Measurements from ENCODE around the gene PLPP4.

- no peak for TF ChIP-seq ZFP3 (CRISPR knock-in tag; IDR thresholded peaks at IDR 0.05)
- TF ChIP-seq OSR1 (CRISPR knock-in tag; IDR thresholded peaks at IDR 0.05), result no peak
- no peak for TF ChIP-seq PPARA (CRISPR knock-in tag; IDR thresholded peaks at IDR 0.05; ENCODE audit: borderline replicate concordance)
Observed at GRCh38 chr10:120436439-120437112, 20.5 kb upstream of the PLPP4 start.

Measured in SK-N-SH treated with all-trans-retinoic acid at 6 μM for 48 hours (cell line).